ENCODE results near the gene GRIN2A. TPM values are rescaled to one million over a fixed set of nuclear protein-coding genes. Genes with fewer than 3 reads are reported as not detected.

GRIN2A gene
- total RNA-seq, 2 donors from 2014 or later: 0.26 to 21.4 TPM

GRCh38 chr16:10080051-10080772, 102.0 kb downstream of the GRIN2A start:
- peak; percentile 51 to 72 (median 67) for DNase-seq
- intact Hi-C loops (cut with DNase I): no loop called here
- WGBS, 2 donors: 2 to 3% methylated on average over 9 of the region's 9 CpGs
- Histone ChIP-seq H3K27ac (peak overlapping the region in 2 of 4 donors; percentile 61), H3K36me3 (replicated peaks in 1 of 2; ENCODE audit: insufficient read depth in 1 of 2, low read depth in 2 of 2) (no peaks in the 10 kb centered on the region), H3K4me1 (peaks cover 34% of the 10 kb centered on the region), H3K9me3 (no peaks in the 10 kb centered on the region), H3K4me3 (no peak overlapping the region), H3K27me3 (peaks cover 0 to 5% of the 10 kb centered on the region in 2 donors)
- ATAC-seq: peak; percentile 89
- TF ChIP-seq CTCF (IDR thresholded peaks at IDR 0.05) (no peak), POLR2A (IDR thresholded peaks at IDR 0.05) (no peak)

- ATAC-seq: no peak
- no peaks in the 10 kb centered on the region for H3K9me3 ChIP-seq
- WGBS, 2 donors: 31 to 46% methylated on average over 7 of the region's 7 CpGs
- DNase-seq: peak in 1 of 4 donors; percentile 7
- H3K27ac ChIP-seq: no peak overlapping the region
- peaks cover 0 to 2% of the 10 kb centered on the region in 2 donors for H3K27me3 ChIP-seq
- H3K4me1 ChIP-seq: peaks cover 34% of the 10 kb centered on the region
- H3K36me3 ChIP-seq (replicated peaks in 1 of 2; ENCODE audit: insufficient read depth in 1 of 2, low read depth in 2 of 2): no peaks in the 10 kb centered on the region
- H3K4me3 ChIP-seq: no peak overlapping the region
- TF ChIP-seq POLR2A (IDR thresholded peaks at IDR 0.05) (no peak), CTCF (IDR thresholded peaks at IDR 0.05) (no peak)
- intact Hi-C loops (cut with DNase I): no loop called here
Measured at GRCh38 chr16:10078541-10078949, 103.7 kb downstream of the GRIN2A start.

GRCh38 chr16:10077861-10078260, 104.4 kb downstream of the GRIN2A start:
- no peak for ATAC-seq
- DNase-seq: no peak
- H3K27me3 ChIP-seq: no peaks in the 10 kb centered on the region
- H3K36me3 ChIP-seq (replicated peaks in 1 of 2; ENCODE audit: insufficient read depth in 1 of 2, low read depth in 2 of 2): no peaks in the 10 kb centered on the region
- intact Hi-C loops (cut with DNase I): no loop called here
- no peak overlapping the region for H3K4me3 ChIP-seq
- H3K27ac ChIP-seq: no peak overlapping the region
- 60 to 67% methylated on average over 6 of the region's 6 CpGs for WGBS, 2 donors
- H3K9me3 ChIP-seq: no peaks in the 10 kb centered on the region
- no peak for TF ChIP-seq CTCF (IDR thresholded peaks at IDR 0.05)
- no peak for TF ChIP-seq POLR2A (IDR thresholded peaks at IDR 0.05)
- H3K4me1 ChIP-seq: peaks cover 34% of the 10 kb centered on the region

GRCh38 chr16:10076037-10076436, 106.2 kb downstream of the GRIN2A start:
- TF ChIP-seq CTCF (IDR thresholded peaks at IDR 0.05): no peak
- TF ChIP-seq POLR2A (IDR thresholded peaks at IDR 0.05): no peak
- H3K9me3 ChIP-seq: no peaks in the 10 kb centered on the region
- WGBS, 2 donors: 82 to 83% methylated on average over 5 of the region's 5 CpGs
- no peak overlapping the region for H3K27ac ChIP-seq
- H3K36me3 ChIP-seq (replicated peaks in 1 of 2; ENCODE audit: insufficient read depth in 1 of 2, low read depth in 2 of 2): no peaks in the 10 kb centered on the region
- no peak overlapping the region for H3K4me3 ChIP-seq
- peaks cover 26% of the 10 kb centered on the region for H3K4me1 ChIP-seq
- no peak for ATAC-seq
- H3K27me3 ChIP-seq: no peaks in the 10 kb centered on the region
- intact Hi-C loops (cut with DNase I): no loop called here
- no peak for DNase-seq

- Histone ChIP-seq H3K4me3 (no peak overlapping the region), H3K9me3 (no peaks in the 10 kb centered on the region), H3K4me1 (no peaks in the 10 kb centered on the region), H3K27me3 (no peaks in the 10 kb centered on the region), H3K36me3 (replicated peaks in 1 of 2; ENCODE audit: insufficient read depth in 1 of 2, low read depth in 2 of 2) (no peaks in the 10 kb centered on the region), H3K27ac (no peak overlapping the region)
- intact Hi-C loops (cut with DNase I): no loop called here
- no peak for TF ChIP-seq CTCF (IDR thresholded peaks at IDR 0.05)
- no peak for TF ChIP-seq POLR2A (IDR thresholded peaks at IDR 0.05)
- 68 to 84% methylated on average over 4 of the region's 4 CpGs for WGBS, 2 donors
- ATAC-seq (no peak), DNase-seq (no peak)
Measured at GRCh38 chr16:10070591-10070990, 111.6 kb downstream of the GRIN2A start.

All from body of pancreas (tissue), 4 donors.